Activated T-cell treated with anti-CD3 and anti-CD28 coated beads for 4 hours (primary cell): ENCODE measurements around the gene TLCD2.
"Not testable (repeated sequence)": the region's sequence is repeated elsewhere in the genome, so short reads cannot be mapped to it uniquely, and the experiment has no call there.

ENCODE experiments used
- DNase-seq: peaks from one replicate; pipeline ENCODE4 v3.0.0-alpha.2; 2020

Gene TLCD2

GRCh38 chr17:1716076-1716911, 6.1 kb upstream of the TLCD2 start:
- DNase-seq, result peak; percentile 99

- DNase-seq, result no peak
Observed at GRCh38 chr17:1715803-1716075, 5.6 kb upstream of the TLCD2 start.

- no peak for DNase-seq
Observed at GRCh38 chr17:1714980-1715802, 5.0 kb upstream of the TLCD2 start.

- no peak for DNase-seq
Observed at GRCh38 chr17:1714427-1714979, 4.3 kb upstream of the TLCD2 start.

- DNase-seq, result no peak
Observed at GRCh38 chr17:1713878-1714426, 3.8 kb upstream of the TLCD2 start.

- DNase-seq, result no peak
Observed at GRCh38 chr17:1713160-1713877, 3.1 kb upstream of the TLCD2 start.

GRCh38 chr17:1712271-1712670, 2.1 kb upstream of the TLCD2 start:
- no peak for DNase-seq

- DNase-seq, result no peak
Observed at GRCh38 chr17:1711804-1712203, 1.6 kb upstream of the TLCD2 start.

- no peak for DNase-seq
Observed at GRCh38 chr17:1710807-1711553, 803 bp upstream of the TLCD2 start.

GRCh38 chr17:1709403-1709951, 700 bp downstream of the TLCD2 start:
- no peak for DNase-seq

GRCh38 chr17:1708791-1709346, 1.3 kb downstream of the TLCD2 start:
- DNase-seq, result not testable (repeated sequence)

GRCh38 chr17:1707107-1707506, 3.1 kb downstream of the TLCD2 start:
- DNase-seq, result no peak

- no peak for DNase-seq
Observed at GRCh38 chr17:1705004-1705403, 5.2 kb downstream of the TLCD2 start.

GRCh38 chr17:1703063-1703462, 7.1 kb downstream of the TLCD2 start:
- DNase-seq, result no peak

- DNase-seq, result not testable (repeated sequence)
Observed at GRCh38 chr17:1699891-1700290, 10.3 kb downstream of the TLCD2 start.

- DNase-seq, result no peak
Observed at GRCh38 chr17:1697681-1698080, 12.5 kb downstream of the TLCD2 start.

- DNase-seq, result no peak
Observed at GRCh38 chr17:1695365-1695764, 14.8 kb downstream of the TLCD2 start.

- no peak for DNase-seq
Observed at GRCh38 chr17:1693339-1693738, 16.8 kb downstream of the TLCD2 start.

- no peak for DNase-seq
Observed at GRCh38 chr17:1690544-1691221, 19.5 kb downstream of the TLCD2 start.

GRCh38 chr17:1688405-1688804, 21.8 kb downstream of the TLCD2 start:
- not testable (repeated sequence) for DNase-seq

GRCh38 chr17:1686086-1686485, 24.1 kb downstream of the TLCD2 start:
- DNase-seq, result no peak
